H1 (cell line): ENCODE results near the gene C16orf90. TPM values are rescaled to one million over a fixed set of nuclear protein-coding genes. Genes with fewer than 3 reads are reported as not detected.

Experiments
- CTCF ChIA-PET: fragments of 300-600 bp; sonication (Branson Sonifier 250); formaldehyde crosslinking; loops from one replicate; lab custom pipeline; 2021; ENCODE audit not compliant: partially characterized antibody; lab: Charles Lee
- POLR2A ChIA-PET: fragments of 300-600 bp; sonication (Branson Sonifier 250); formaldehyde crosslinking; loops from one replicate; lab custom pipeline; 2021; ENCODE audit warnings: inconsistent platforms; ENCODE audit not compliant: partially characterized antibody; lab: Charles Lee
- DNase-seq, 2 experiments: peaks; one replicate each; pipeline versions ENCODE4 v3.0.0 to v3.0.0-alpha.2; 2010 to 2022; ENCODE audit warnings: low spot score in 2 of 2, low read depth in 1 of 2, mixed read lengths in 1 of 2
- FAIRE-seq: peaks from 2 replicates; lab custom pipeline; 2011; peaks lifted over from hg19 to GRCh38; lab: Jason Lieb, UNC
- H2AFZ ChIP-seq: 2 replicates; pipeline ENCODE4 v1.8.1; 2012; ENCODE audit warnings: low read length, inconsistent platforms
- H2AK5ac ChIP-seq: 2 replicates; pipeline ENCODE4 v1.6.1; 2013; ENCODE audit warnings: low read depth, low read length
- H2BK120ac ChIP-seq: replicated peaks from 2 replicates; pipeline ENCODE3; 2013; ENCODE audit warnings: low read depth, low read length, inconsistent platforms
- H2BK12ac ChIP-seq: 2 replicates; pipeline ENCODE4 v1.6.1; 2013; ENCODE audit warnings: low read depth, low read length
- H2BK15ac ChIP-seq: 2 replicates; pipeline ENCODE4 v1.6.1; 2013; ENCODE audit warnings: low read length
- H2BK20ac ChIP-seq: 2 replicates; pipeline ENCODE4 v1.6.1; 2013; ENCODE audit warnings: low read length
- H2BK5ac ChIP-seq: 2 replicates; pipeline ENCODE4 v1.6.1; 2013; ENCODE audit warnings: low read depth, low read length
- H3K14ac ChIP-seq: 2 replicates; pipeline ENCODE4 v1.6.1; 2013; ENCODE audit warnings: inconsistent platforms; ENCODE audit not compliant: insufficient read length
- H3K18ac ChIP-seq: 2 replicates; pipeline ENCODE4 v1.6.1; 2013; ENCODE audit warnings: low read length; ENCODE audit errors: extremely low read depth
- H3K23ac ChIP-seq: 2 replicates; pipeline ENCODE4 v1.6.1; 2013; ENCODE audit warnings: inconsistent platforms; ENCODE audit not compliant: insufficient read length
- H3K23me2 ChIP-seq: 2 replicates; pipeline ENCODE4 v1.6.1; 2013; ENCODE audit warnings: low read depth, low read length
- H3K27ac ChIP-seq: 2 replicates; pipeline ENCODE4 v1.6.1; 2011; ENCODE audit warnings: low read depth, low read length, inconsistent platforms
- H3K27me3 ChIP-seq, 4 experiments: replicated peaks in 1 of 4; 1 replicate in 1 of 4; 2 replicates in 3 of 4; pipeline versions ENCODE4 v1.6.1 to v1.8.1; 2011 to 2013; ENCODE audit warnings: low read length in 3 of 4, mild to moderate bottlenecking in 3 of 4, inconsistent platforms in 2 of 4, mixed read lengths in 2 of 4, moderate library complexity in 1 of 4; ENCODE audit not compliant: control insufficient read depth in 3 of 4, insufficient read depth in 3 of 4; ENCODE audit errors: extremely low read depth in 1 of 4
- H3K36me3 ChIP-seq, 4 experiments: 2 replicates each; pipeline versions ENCODE4 v1.6.1 to v1.8.1; 2011 to 2013; ENCODE audit warnings: mild to moderate bottlenecking in 4 of 4, low read length in 3 of 4, moderate library complexity in 2 of 4, control low read depth in 1 of 4, inconsistent platforms in 1 of 4; ENCODE audit not compliant: insufficient read depth in 4 of 4, control insufficient read depth in 2 of 4
- H3K4ac ChIP-seq: replicated peaks from 2 replicates; pipeline ENCODE3; 2013; ENCODE audit warnings: low read length, low read depth, mixed read lengths, inconsistent platforms; ENCODE audit not compliant: insufficient read length
- H3K4me1 ChIP-seq, 4 experiments: replicated peaks in 1 of 4; 1 replicate in 1 of 4; 2 replicates in 3 of 4; pipeline versions ENCODE4 v1.6.1 to v1.8.1; 2011 to 2013; ENCODE audit warnings: low read length in 3 of 4, inconsistent platforms in 2 of 4, mixed read lengths in 1 of 4; ENCODE audit not compliant: insufficient read depth in 4 of 4, control insufficient read depth in 3 of 4
- H3K4me2 ChIP-seq, 2 experiments: 2 replicates each; pipeline versions ENCODE4 v1.6.1 to v1.8.1; 2011 to 2013; ENCODE audit warnings: low read depth in 2 of 2, low read length in 2 of 2, control low read depth in 1 of 2, inconsistent platforms in 1 of 2, mild to moderate bottlenecking in 1 of 2; ENCODE audit not compliant: insufficient read depth in 1 of 2
- H3K4me3 ChIP-seq, 4 experiments: fragments of 200-600, 300-600 bp in 1 of 4; sonication (generic), shearing (Covaris generic), sonication (Bioruptor Twin) in 1 of 4; 2 replicates each; pipeline versions ENCODE4 v1.5.1 to v1.8.1; 2011 to 2016; ENCODE audit warnings: low read length in 4 of 4, low read depth in 3 of 4, control low read depth in 2 of 4, inconsistent platforms in 2 of 4, mild to moderate bottlenecking in 2 of 4, mixed read lengths in 1 of 4, moderate library complexity in 1 of 4; ENCODE audit not compliant: insufficient read depth in 2 of 4; ENCODE audit errors: extremely low read depth in 1 of 4
- H3K56ac ChIP-seq: replicated peaks from 2 replicates; pipeline ENCODE3; 2013; ENCODE audit warnings: low read depth, mild to moderate bottlenecking, mixed read lengths, low read length, inconsistent platforms; ENCODE audit not compliant: insufficient read length
- H3K79me1 ChIP-seq: 2 replicates; pipeline ENCODE4 v1.6.1; 2013; ENCODE audit warnings: low read depth, low read length, control low read depth
- H3K79me2 ChIP-seq, 2 experiments: 2 replicates each; pipeline versions ENCODE4 v1.6.1 to v1.8.1; 2012 to 2013; ENCODE audit warnings: low read length in 2 of 2, mild to moderate bottlenecking in 2 of 2, inconsistent platforms in 1 of 2; ENCODE audit not compliant: insufficient read depth in 2 of 2, control insufficient read depth in 1 of 2
- H3K9ac ChIP-seq, 4 experiments: replicated peaks in 1 of 4; 1 replicate in 1 of 4; 2 replicates in 3 of 4; pipeline versions ENCODE4 v1.6.1 to v1.8.1; 2011 to 2013; ENCODE audit warnings: low read depth in 3 of 4, low read length in 3 of 4, control low read depth in 2 of 4, mild to moderate bottlenecking in 2 of 4, moderate library complexity in 2 of 4, inconsistent platforms in 1 of 4; ENCODE audit errors: extremely low read depth in 1 of 4
- H3K9me3 ChIP-seq, 2 experiments: 2 replicates each; pipeline versions ENCODE4 v1.6.1 to v1.8.1; 2012 to 2013; ENCODE audit warnings: mild to moderate bottlenecking in 2 of 2, moderate library complexity in 2 of 2, control low read depth in 1 of 2, inconsistent platforms in 1 of 2, low read depth in 1 of 2, low read length in 1 of 2, mixed read lengths in 1 of 2; ENCODE audit not compliant: insufficient read depth in 2 of 2
- H4K20me1 ChIP-seq, 2 experiments: replicated peaks in 1 of 2; 2 replicates each; pipeline versions ENCODE3 to v1.8.1; 2011 to 2013; ENCODE audit warnings: inconsistent platforms in 2 of 2, low read length in 2 of 2, mild to moderate bottlenecking in 1 of 2; ENCODE audit not compliant: insufficient read depth in 2 of 2, control insufficient read depth in 1 of 2
- H4K5ac ChIP-seq: 2 replicates; pipeline ENCODE4 v1.6.1; 2013; ENCODE audit warnings: low read length, low read depth, mixed read lengths, inconsistent platforms; ENCODE audit not compliant: insufficient read length
- H4K8ac ChIP-seq: 2 replicates; pipeline ENCODE4 v1.8.0; 2013; ENCODE audit warnings: mild to moderate bottlenecking, moderate library complexity, low read length, inconsistent platforms; ENCODE audit not compliant: insufficient read depth; ENCODE audit errors: extremely low read depth
- H4K91ac ChIP-seq: replicated peaks from 2 replicates; pipeline ENCODE3; 2013; ENCODE audit warnings: low read length, mixed read lengths, inconsistent platforms; ENCODE audit not compliant: insufficient read length
- EGR1 ChIP-seq: IDR thresholded peaks from 2 replicates; pipeline ENCODE4 v1.6.1; 2011; ENCODE audit warnings: low read depth, low read length, borderline replicate concordance
- WGBS, 2 experiments: shearing (Covaris generic) in 1 of 2; methylation state at CpG; one replicate each; pipeline versions ENCODE4 v1.1.6 to v1.1.7; 2013 to 2015; ENCODE audit warnings: low lambda C conversion rate in 2 of 2, mixed read lengths in 2 of 2, inconsistent platforms in 1 of 2, low coverage in 1 of 2, missing lambda C conversion rate in 1 of 2; ENCODE audit not compliant: insufficient replicate concordance in 2 of 2, insufficient coverage in 1 of 2, insufficient read length in 1 of 2; ENCODE audit errors: extremely low coverage in 1 of 2, missing lambda C conversion rate in 1 of 2; 5-methylcytosine and 5-hydroxymethylcytosine counted together
- polyA plus RNA-seq, 7 experiments: library from polyadenylated mRNA; depleted of rRNA in 3 of 7; stranded (reverse) in 5 of 7; unstranded in 2 of 7; fragments of >200 nt in 5 of 7; fragments of 200-250 nt in 2 of 7; gene quantifications; 1 replicate in 5 of 7; 2 replicates in 1 of 7; 4 replicates in 1 of 7; pipeline versions ENCODE4 v1.2.1 to v1.2.3, GENCODE V29; 2011 to 2013; ENCODE audit warnings: missing spikeins in 2 of 7, mixed read lengths in 2 of 7
- total RNA-seq: library from RNA; stranded (reverse); fragmentation: NEBNext Ultra II Directional; extraction: Animal tissue kit (Norgen Biotek cat#: 25700); gene quantifications from 2 replicates; pipeline ENCODE4 v1.2.1, GENCODE V29; 2021

The C16orf90 gene
- total and polyA plus RNA-seq, 2 of the 8 experiments (the other 6 are each of a cell fraction or from before 2014, with no cell fraction given) = not detected

DNA sequence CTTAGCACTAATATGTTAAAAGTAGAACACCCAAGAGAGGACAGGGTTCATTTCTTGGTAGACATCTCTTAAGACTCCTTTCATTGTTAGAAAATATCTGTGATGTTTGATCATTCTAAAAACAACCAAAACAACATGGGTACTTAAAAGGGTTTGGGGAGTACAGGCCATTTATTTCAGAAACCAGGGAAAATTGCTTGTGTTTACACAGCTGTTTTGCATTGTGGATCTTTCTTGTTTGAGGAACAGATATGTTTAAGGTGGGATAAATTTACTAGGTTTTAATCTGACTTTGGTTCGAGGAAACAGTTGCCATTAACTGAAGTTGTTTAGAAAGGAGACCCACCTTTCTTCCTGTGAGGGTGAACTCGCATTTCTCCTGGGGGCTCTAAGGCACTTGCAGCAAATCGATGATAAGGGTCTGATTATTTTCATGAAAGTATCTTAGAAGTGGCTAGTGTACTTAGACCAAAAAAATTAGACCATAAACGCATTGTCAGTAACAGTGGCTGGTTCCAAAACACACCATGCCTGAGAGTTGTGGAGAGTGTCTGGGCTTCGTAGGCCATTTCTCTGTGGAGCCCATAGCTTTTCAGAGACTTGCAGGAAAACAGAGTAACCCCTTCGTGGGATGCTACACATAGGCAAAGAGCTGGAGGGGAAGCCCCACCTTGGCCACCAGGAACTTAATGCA is 23.1 kb upstream of the C16orf90 start:
- Histone ChIP-seq H3K4me1 (no peaks in the 10 kb centered on the region), H2AK5ac (no peak overlapping the region), H3K79me1 (no peaks in the 10 kb centered on the region), H3K14ac (no peak overlapping the region), H3K27me3 (no peaks in the 10 kb centered on the region), H3K9me3 (no peaks in the 10 kb centered on the region), H2BK20ac (no peak overlapping the region), H2AFZ (no peak overlapping the region), H4K91ac (no peak overlapping the region), H3K4ac (no peak overlapping the region), H3K23ac (no peak overlapping the region), H2BK5ac (no peak overlapping the region), H3K36me3 (peaks cover 0 to 29% (median 14%) of the 10 kb centered on the region in 4 experiments; a peak in 6 of 8 replicates), H2BK120ac (no peak overlapping the region), H4K8ac (no peak overlapping the region), H3K4me2 (no peak overlapping the region), H3K4me3 (no peak overlapping the region), H3K18ac (no peak overlapping the region), H2BK12ac (no peak overlapping the region), H2BK15ac (no peak overlapping the region), H3K79me2 (no peaks in the 10 kb centered on the region), H4K5ac (no peak overlapping the region), H3K9ac (no peak overlapping the region), H3K27ac (no peak overlapping the region), H4K20me1 (no peaks in the 10 kb centered on the region), H3K23me2 (no peaks in the 10 kb centered on the region), H3K56ac (no peak overlapping the region)
- no peak for TF ChIP-seq EGR1
- DNase-seq (no peak), FAIRE-seq (no peak)
- 86% methylated on average over 6 of the region's 6 CpGs; no CpG with 5 or more reads in 1 of the 2 experiments for WGBS, 2 experiments
- ChIA-PET POLR2A (no interaction called here), CTCF (interaction anchor here (1.3 kb wide), 1 partner anchor 8 kb away, joined by 3 read pairs; no protein-coding TSS in a partner anchor)
